COLO829 (cell line): Measurements from ENCODE around the gene ZBTB39.
"Not testable (repeated sequence)": the region's sequence is repeated elsewhere in the genome, so short reads cannot be mapped to it uniquely, and the experiment has no call there.

Experiments used
- DNase-seq: peaks from one replicate; pipeline ENCODE4 v3.0.0; 2012; ENCODE audit warnings: low spot score

Gene ZBTB39

DNA sequence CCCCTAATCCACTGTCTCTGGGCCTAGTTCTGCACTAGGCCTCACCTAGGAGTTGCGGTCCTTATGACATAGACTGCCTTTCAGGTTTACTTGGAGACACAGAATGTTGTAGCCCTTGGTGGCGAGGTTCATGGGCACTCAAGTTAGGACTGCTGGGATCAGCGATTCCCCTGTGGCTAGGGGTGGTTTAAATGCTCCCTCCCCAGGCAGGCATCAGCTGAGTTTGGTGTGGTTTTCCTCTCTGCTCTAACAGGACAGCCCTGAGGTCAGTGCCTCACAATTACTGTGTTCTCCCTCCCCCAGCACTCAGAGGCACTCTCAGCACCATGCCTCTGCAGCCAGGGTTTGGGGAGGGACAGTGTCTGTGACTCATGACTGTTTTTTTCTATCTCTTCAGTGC is 26.7 kb downstream of the ZBTB39 start:
- DNase-seq = no peak

DNA sequence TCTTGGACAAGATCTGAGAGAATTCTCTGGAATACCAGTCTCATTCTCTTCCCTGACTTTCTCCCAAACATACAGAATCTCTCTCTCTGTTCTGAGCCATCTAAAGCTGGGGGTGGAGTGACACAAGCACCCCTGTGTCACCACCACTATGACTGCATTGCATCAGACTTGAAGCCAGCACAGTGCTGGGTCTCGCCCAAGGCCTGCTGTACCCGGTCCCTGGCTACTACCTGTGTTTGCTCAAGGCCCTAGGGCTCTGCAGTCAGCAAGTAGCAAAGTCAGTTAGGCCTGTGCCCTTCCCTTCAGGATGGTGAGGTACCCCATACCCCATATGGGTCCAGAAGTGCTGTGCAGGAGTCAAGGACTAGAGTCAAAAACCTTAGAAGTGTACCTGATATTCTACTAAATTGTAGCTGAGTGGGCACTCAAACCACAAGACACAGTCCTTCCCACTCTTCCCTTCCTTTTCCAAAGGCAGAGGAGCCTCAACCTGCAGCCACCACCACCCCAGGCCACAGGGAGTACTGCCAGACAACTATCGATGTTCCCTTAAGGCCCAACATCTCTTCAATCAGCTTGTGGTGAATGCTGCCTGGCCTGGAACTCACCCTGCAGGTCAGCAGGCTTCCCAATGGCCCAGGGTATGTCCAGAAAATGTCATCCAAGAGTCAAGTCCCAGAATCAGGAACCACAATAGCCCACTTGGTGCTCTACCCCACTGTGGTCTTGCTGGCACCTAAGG is 27.8 kb downstream of the ZBTB39 start:
- DNase-seq = no peak

DNA sequence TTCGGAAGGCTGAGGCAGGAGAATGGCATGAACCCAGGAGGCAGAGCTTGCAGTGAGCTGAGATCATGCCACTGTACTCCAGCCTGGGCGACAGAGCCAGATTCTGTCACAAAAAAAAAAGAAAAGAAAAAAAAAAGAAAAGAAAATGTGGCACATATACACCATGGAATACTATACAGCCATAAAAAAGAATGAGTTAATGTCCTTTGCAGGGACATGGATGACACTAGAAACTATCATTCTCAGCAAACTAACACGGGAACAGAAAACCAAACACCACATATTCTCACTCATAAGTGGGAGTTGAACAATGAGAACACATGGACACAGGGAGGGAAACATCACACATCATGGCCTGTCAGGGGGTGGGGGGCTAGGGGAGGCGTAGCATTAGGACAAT is 29.0 kb downstream of the ZBTB39 start:
- not testable (repeated sequence) for DNase-seq

DNA sequence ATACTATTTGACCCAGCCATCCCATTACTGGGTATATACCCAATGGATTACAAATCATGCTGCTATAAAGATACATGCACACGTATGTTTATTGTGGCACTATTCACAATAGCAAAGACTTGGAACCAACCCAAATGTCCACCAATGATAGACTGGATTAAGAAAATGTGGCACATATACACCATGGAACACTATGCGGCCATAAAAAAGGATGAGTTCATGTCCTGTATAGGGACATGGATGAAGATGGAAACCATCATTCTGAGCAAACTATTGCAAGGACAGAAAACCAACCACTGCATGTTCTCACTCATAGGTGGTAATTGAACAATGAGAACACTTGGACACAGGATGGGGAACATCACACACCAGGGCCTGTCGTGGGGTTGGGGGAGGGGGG is 32.1 kb downstream of the ZBTB39 start:
- DNase-seq = not testable (repeated sequence)

- not testable (repeated sequence) for DNase-seq
Measured at GRCh38 chr12:56968910-56969309, 37.4 kb downstream of the ZBTB39 start.

DNA sequence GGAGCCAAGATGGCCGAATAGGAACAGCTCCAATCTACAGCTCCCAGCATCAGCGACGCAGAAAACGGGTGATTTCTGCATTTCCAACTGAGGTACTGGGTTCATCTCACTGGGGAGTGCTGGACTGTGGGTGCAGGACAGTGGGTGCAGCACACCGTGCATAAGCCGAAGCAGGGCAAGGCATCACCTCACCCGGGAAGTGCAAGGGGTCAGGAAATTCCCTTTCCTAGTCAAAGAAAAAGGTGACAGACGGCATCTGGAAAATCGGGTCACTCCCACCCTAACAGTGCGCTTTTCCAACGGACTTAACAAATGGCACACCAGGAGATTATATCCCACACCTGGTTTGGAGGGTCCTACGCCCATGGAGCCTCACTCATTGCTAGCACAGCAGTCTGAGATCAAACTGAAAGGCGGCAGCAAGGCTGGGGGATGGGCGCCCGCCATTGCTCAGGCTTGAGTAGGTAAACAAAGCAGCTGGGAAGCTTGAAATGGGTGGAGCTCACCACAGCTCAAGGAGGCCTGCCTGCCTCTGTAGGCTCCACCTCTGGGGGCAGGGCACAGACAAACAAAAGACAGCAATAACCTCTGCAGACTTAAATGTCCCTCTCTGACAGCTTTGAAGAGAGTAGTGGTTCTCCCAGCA is 40.2 kb downstream of the ZBTB39 start:
- not testable (repeated sequence) for DNase-seq

GRCh38 chr12:56965124-56965523 is 41.2 kb downstream of the ZBTB39 start:
- not testable (repeated sequence) for DNase-seq

DNA sequence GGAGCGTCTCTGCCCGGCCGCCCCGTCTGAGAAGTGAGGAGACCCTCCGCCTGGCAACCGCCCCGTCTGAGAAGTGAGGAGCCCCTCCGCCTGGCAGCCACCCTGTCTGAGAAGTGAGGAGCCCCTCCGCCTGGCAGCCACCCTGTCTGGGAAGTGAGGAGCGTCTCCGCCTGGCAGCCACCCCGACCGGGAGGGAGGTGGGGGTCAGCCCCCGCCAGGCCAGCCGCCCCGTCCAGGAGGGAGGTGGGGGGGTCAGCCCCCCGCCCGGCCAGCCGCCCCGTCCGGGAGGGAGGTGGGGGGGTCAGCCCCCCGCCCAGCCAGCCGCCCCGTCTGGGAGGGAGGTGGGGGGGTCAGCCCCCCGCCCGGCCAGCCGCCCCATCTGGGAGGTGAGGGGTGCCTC is 42.8 kb downstream of the ZBTB39 start:
- DNase-seq = not testable (repeated sequence)

DNA sequence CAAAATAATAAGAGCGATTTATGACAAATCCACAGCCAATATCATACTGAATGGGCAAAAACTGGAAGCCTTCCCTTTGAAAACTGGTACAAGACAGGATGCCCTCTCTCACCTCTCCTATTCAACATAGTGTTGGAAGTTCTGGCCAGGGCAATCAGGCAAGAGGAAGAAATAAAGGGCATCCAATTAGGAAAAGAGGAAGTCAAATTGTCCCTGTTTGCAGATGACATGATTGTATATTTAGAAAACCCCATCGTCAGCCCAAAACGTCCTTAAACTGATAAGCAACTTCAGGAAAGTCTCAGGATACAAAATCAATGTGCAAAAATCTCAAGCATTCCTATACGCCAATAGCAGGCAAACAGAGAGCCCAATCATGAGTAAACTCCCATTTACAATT is 44.1 kb downstream of the ZBTB39 start:
- DNase-seq = not testable (repeated sequence)

DNA sequence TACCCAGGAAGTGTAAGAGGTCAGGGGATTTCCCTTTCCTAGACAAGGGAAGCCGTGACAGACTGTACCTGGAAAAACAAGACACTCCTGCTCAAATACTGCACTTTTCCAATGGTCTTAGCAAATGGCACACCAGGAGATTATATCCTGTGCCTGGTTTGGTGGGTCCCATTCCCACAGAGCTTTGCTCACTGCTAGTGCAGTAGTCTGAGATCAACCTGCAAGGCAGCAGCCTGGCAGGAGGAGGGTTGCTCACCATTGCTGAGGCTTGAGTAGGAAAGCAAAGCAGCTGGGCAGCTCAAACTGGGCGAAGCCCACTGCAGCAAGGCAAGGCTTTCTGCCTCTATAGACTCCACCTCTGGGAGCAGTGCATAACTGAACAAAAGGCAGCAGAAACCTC is 47.9 kb downstream of the ZBTB39 start:
- no peak for DNase-seq

DNA sequence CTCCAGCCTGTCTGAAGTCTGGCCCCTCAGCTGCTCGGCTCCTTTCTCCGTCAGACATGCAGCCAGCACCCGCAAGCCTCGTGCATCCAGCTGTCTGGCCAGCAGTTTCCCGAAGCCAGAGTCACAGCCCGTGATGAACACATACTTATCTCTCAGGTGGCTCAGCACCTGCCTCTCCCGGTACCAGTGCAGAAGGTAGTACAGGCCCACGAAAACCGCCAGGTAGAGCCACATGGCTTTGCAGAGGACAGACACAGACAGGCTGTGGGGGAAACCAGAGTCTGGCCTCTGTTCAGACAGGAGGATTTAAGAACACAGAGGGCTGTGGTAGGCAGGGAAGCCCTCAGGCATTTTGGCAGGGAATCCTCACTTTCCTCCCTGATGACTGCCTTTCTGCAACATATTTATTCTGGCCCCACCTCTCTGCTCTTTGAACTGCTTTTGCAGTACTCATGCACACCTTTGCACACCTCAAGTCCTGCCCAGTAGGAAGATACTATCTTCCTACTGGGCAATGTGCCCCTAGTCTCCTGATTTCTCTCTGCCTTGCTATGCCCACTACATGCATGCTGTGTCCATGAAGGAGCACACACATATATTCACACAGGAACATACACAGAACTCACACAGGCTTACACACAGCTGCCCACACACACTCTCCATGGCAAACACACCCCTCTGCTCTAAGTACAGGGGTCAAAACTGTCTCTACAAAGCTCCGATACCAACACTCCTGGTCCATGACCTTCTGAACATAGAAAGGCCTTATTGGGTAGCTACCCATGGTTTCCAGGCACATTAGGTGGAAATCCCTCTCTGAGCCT is 48.9 kb downstream of the ZBTB39 start, which contains the start of gene RDH16:
RDH16 (minus strand) TSS at position 380 of the 824 bp plus-strand sequence; CDS start at position 234, 146 bp downstream.
- DNase-seq = no peak

DNA sequence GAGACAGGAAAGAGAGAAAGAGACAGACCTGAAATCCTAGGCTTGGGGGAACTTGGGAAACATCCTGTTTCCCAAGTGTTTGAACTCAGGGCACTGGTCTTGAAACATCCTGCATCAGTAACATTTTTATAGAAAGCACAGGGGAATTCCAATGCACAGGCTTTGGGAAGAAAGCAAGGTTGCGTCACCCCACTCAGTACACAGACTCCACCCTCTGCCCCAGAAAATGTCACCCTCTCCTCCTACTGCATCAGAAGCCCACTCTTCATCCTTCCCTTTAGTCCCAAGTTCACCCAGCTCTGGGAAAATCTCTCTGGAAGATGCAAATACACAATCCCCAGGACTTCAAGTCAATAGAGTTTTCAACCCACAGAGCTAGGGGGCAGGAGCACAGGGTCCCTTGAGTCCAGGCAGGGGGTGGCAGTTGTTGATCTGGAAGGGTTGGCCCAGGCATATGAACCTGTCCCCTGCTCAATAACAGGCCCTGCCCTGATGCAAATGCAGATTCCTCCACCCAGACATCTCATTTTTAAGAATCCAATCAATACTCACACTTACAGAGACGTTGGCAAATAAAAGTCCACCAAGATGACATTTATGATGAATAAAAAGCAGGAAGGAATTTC is 50.6 kb downstream of the ZBTB39 start:
- no peak for DNase-seq

DNA sequence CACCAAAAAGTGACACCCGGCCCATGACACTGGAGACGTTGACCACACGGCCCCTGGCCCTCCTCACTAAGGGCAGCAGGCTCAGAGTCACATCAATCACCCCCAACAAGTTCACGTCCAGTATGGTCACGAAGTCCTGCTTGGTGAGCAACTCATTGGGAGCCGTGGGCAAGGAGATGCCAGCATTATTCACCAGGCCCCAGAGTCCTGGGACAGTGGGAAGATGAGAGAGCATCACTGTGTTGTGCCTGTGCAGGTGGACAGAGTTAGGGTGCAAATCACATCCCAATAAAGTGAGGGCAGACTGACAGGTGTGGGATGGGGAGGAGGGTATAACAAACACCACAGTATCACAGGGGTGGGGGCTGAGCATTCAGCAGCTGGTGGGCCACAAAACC is 51.4 kb downstream of the ZBTB39 start:
- DNase-seq = no peak

- DNase-seq = no peak
Measured at GRCh38 chr12:56954057-56954957, 52.0 kb downstream of the ZBTB39 start.

GRCh38 chr12:56953314-56953713 is 53.0 kb downstream of the ZBTB39 start:
- DNase-seq = no peak

- no peak for DNase-seq
Measured at GRCh38 chr12:56951582-56952339, 54.6 kb downstream of the ZBTB39 start.

- no peak for DNase-seq
Measured at GRCh38 chr12:56948881-56949280, 57.5 kb downstream of the ZBTB39 start.
